Panc1 (cell line): Measurements from ENCODE around the gene HCK.

Experiments
- POLR2AphosphoS5 ChIP-seq: IDR thresholded peaks from 2 replicates; pipeline ENCODE4 v1.6.1; 2012; ENCODE audit warnings: mild to moderate bottlenecking, low read depth, low read length, moderate library complexity
- TCF7L2 ChIP-seq: IDR thresholded peaks from 2 replicates; pipeline ENCODE4 v1.6.1; 2011; ENCODE audit warnings: mild to moderate bottlenecking, low read depth, low read length, inconsistent platforms
- TF ChIP-seq, protein P1 (sequence below): fragments of 450-650 bp; IDR thresholded peaks from 2 replicates; pipeline ENCODE4 v1.5.1; 2017; ENCODE audit warnings: mild to moderate bottlenecking
- TF ChIP-seq, protein P2 (sequence below), 2 experiments: IDR thresholded peaks; 2 replicates each; pipeline ENCODE4 v1.6.1; 2011 to 2012; ENCODE audit warnings: low read depth in 2 of 2, control low read depth in 1 of 2, low read length in 1 of 2, mild to moderate bottlenecking in 1 of 2, moderate library complexity in 1 of 2; ENCODE audit not compliant: insufficient read depth in 1 of 2

DNA sequence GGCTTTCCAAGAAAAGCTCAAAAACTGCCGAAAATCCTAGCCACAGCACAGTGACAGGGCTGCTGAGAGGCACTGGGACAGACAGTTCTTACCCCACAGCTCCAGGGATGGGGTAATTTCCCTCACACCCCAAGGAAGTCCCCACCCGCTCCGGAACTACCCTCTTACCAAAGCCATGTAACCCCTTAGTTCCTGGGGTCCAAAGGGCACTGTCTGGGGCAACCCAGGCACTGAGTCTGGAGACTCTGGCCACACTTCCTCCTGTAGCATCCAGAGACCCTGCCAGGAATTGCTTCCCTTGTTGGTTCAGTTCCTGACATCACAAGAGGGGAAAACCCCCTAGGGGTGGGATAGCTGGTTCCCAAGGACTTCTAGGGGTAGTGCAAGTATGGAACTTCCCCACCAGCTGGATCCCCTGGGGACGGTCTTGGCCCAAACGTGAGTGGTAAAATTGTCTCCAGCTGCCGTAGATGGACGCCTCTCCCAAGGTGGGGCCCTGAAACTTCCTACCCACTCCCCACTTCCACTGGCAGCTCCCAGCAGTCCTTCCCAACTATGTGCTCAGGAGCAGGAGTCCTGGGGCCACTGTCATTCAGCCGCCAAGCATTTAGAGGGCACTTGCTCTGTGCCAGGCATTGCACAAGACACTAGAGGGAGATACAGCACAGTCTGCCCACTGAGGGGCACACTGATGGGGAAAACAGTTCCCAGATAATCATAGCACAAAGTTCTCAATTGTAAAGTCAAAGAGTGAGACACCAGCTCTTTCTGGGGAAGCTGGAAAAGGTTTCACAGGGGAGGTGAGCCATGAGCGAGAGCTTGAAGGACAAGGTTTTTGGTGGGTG, 17.2 kb upstream of the HCK start:
- TF ChIP-seq, protein P1, sequence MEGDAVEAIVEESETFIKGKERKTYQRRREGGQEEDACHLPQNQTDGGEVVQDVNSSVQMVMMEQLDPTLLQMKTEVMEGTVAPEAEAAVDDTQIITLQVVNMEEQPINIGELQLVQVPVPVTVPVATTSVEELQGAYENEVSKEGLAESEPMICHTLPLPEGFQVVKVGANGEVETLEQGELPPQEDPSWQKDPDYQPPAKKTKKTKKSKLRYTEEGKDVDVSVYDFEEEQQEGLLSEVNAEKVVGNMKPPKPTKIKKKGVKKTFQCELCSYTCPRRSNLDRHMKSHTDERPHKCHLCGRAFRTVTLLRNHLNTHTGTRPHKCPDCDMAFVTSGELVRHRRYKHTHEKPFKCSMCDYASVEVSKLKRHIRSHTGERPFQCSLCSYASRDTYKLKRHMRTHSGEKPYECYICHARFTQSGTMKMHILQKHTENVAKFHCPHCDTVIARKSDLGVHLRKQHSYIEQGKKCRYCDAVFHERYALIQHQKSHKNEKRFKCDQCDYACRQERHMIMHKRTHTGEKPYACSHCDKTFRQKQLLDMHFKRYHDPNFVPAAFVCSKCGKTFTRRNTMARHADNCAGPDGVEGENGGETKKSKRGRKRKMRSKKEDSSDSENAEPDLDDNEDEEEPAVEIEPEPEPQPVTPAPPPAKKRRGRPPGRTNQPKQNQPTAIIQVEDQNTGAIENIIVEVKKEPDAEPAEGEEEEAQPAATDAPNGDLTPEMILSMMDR = peak; percentile 79
- TF ChIP-seq TCF7L2 (no peak), POLR2AphosphoS5 (no peak)
- TF ChIP-seq, protein P2, sequence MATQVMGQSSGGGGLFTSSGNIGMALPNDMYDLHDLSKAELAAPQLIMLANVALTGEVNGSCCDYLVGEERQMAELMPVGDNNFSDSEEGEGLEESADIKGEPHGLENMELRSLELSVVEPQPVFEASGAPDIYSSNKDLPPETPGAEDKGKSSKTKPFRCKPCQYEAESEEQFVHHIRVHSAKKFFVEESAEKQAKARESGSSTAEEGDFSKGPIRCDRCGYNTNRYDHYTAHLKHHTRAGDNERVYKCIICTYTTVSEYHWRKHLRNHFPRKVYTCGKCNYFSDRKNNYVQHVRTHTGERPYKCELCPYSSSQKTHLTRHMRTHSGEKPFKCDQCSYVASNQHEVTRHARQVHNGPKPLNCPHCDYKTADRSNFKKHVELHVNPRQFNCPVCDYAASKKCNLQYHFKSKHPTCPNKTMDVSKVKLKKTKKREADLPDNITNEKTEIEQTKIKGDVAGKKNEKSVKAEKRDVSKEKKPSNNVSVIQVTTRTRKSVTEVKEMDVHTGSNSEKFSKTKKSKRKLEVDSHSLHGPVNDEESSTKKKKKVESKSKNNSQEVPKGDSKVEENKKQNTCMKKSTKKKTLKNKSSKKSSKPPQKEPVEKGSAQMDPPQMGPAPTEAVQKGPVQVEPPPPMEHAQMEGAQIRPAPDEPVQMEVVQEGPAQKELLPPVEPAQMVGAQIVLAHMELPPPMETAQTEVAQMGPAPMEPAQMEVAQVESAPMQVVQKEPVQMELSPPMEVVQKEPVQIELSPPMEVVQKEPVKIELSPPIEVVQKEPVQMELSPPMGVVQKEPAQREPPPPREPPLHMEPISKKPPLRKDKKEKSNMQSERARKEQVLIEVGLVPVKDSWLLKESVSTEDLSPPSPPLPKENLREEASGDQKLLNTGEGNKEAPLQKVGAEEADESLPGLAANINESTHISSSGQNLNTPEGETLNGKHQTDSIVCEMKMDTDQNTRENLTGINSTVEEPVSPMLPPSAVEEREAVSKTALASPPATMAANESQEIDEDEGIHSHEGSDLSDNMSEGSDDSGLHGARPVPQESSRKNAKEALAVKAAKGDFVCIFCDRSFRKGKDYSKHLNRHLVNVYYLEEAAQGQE (IDR thresholded peaks at IDR 0.05; ENCODE audit: insufficient read depth in 1 of 2, low read depth in 2 of 2, low read length in 1 of 2) = no peak
